GM12801 (cell line): ENCODE data around the gene TMEM209.

Experiments used
- TF ChIP-seq, protein P1 (sequence below): IDR thresholded peaks from one replicate; pipeline ENCODE4 v1.5.1; 2011; ENCODE audit warnings: control low read depth; ENCODE audit not compliant: insufficient read length; ENCODE audit errors: extremely low read depth

TMEM209 gene

DNA sequence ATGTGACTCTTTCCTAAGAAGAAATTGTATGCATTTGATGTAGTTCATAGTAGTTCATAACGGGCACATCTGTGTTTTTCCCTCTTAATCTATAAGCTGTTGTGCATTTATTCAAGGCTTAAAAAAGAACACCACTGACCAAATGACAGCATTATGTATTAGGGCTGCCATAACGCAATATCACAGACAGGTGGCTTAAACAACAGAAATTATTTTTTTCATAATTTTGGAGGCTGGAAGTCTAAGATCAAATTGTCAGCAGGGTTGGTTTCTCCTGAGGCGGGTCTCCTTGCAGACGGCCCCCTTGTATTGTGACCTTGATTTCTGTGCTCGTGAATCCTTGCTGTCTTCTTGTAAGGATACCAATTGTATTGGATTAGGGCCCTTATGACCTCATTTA, 1.8 kb upstream of the TMEM209 start:
- TF ChIP-seq, protein P1, sequence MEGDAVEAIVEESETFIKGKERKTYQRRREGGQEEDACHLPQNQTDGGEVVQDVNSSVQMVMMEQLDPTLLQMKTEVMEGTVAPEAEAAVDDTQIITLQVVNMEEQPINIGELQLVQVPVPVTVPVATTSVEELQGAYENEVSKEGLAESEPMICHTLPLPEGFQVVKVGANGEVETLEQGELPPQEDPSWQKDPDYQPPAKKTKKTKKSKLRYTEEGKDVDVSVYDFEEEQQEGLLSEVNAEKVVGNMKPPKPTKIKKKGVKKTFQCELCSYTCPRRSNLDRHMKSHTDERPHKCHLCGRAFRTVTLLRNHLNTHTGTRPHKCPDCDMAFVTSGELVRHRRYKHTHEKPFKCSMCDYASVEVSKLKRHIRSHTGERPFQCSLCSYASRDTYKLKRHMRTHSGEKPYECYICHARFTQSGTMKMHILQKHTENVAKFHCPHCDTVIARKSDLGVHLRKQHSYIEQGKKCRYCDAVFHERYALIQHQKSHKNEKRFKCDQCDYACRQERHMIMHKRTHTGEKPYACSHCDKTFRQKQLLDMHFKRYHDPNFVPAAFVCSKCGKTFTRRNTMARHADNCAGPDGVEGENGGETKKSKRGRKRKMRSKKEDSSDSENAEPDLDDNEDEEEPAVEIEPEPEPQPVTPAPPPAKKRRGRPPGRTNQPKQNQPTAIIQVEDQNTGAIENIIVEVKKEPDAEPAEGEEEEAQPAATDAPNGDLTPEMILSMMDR, result no peak

DNA sequence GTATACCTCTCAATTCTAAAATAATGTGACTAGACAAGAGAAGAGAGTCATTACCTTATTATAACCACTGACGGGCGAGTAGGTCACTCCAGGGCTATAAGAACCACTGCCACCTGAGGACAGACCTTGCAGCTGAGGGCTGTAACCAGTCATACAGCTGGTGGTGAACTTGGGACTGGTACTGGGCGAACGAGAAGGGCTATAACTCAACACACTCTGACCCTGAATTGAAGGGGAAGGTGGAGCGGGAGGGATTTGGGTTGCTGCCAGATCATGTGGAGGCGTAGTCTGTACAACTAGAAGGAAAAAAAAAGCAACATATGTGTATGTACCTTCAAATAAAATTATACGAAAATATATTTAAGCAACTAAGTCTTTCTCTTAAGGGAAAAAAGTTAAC, 3.4 kb downstream of the TMEM209 start:
- TF ChIP-seq, protein P1, result no peak

DNA sequence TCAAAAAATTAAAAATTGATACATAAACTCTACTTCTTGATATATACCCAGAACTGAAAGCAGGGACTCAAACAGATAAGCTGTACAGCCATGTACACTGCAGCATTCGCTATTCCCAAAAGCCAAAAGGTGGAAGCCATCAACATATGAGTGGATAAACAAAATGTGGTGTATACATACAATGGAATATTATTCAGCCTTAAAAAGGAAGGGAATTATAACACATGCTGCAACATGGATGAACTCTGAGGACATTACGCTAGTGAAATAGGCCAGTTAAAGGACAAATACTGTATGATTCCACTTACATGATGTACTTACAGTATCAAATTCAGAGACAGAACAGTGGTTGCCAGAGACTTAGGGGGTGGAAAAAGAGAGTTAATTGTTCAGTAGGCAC, 8.1 kb downstream of the TMEM209 start:
- TF ChIP-seq, protein P1, result no peak

DNA sequence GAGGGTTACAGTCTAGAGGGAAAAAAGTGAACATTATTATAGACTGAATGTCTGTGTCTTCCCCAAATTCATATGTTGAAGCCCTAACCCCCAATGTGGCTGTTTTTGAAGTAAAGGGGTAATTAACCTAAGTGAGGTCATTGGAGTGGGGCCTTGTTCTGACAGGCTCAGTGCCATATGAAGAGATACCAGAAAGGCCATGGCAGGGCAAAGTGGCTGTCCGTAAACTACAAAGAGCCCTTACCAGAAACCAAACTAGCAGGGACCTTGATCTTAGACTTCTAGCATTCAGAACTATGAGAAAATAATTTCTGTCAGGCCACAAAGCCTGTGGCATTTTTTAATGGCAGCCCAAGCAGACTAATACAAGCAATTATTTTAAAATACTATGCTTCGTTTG, 8.7 kb downstream of the TMEM209 start:
- TF ChIP-seq, protein P1, result no peak

DNA sequence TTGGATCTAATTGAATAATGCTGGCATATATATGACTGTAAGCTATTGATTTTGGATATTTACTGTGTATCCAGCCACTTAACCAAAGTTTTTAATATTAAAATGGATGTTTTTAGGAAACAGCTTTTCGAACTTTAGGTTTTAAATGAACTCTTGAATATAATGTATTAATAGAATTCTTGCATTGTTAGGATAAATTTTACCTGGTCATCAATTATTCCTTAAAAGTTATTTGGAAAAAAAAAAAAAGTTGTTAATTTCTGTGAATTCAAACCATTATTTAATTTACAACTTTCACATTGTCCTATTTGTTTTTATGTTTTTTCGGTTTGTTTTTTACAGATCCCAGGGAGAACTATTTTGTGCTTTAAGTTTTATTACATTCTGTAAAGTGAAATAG, 9.8 kb downstream of the TMEM209 start:
- TF ChIP-seq, protein P1, result no peak

DNA sequence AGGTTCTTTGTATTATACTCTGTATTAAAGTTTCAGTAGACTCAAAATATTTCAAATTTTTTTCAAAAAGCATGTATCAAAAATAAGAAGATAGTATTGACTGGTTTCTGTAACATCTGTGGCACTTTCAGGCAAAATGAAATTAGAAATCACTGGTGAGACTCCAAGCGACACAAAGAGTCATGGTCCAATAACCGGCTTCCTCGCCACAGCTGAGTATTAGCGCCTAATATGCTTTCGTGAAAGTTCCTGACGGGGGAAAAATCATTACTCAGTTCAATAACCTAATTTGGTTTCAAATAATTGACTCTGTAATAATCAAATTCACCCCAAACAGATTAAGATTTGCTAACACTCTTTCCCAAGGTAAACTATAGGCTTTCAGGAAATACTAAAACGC, 13.4 kb downstream of the TMEM209 start:
- TF ChIP-seq, protein P1, result no peak

DNA sequence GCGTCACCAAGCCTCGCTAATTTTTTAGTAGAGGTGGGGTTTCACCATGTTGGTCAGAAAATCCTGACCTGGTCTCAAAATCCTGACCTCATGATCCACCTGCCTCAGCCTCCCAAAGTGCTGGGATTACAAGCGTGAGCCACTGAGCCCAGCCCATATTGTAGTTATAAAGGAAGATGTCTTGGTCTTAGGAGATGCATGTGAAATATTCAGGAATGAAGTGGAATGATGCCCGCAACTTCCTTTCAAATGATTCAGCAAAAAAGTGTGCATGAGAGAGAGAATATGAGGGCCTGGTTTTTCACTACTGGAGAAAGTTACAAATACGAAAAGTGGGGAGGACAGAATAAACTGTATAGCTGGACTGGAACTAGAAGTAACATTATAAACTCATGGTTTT, 15.9 kb downstream of the TMEM209 start:
- TF ChIP-seq, protein P1, result no peak

DNA sequence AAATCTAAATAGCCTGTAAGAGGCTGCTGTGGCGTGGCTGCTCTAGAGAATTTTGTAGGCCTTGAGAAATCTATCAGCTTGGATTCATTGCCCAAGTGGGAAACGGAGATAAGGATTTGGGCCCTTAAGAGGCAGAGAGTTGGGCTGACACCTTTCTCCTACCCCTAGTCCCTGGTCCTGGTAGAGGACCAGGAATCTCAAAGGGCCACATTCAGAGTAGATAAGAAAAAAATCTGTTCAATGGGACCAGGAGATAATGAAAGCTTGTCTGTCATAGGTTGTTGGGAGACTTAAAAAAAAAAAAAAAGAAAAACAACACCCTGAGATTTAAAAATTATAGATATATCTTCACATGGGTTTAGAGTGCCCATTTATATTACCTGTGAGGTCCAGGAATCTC, 17.8 kb downstream of the TMEM209 start:
- TF ChIP-seq, protein P1, result no peak
